ENCODE data around the gene BZW1. TPM values are rescaled to one million over a fixed set of nuclear protein-coding genes. Genes with fewer than 3 reads are reported as not detected.

Gene BZW1
- total RNA-seq, 1 experiment from 2014 or later: 396 TPM

DNA sequence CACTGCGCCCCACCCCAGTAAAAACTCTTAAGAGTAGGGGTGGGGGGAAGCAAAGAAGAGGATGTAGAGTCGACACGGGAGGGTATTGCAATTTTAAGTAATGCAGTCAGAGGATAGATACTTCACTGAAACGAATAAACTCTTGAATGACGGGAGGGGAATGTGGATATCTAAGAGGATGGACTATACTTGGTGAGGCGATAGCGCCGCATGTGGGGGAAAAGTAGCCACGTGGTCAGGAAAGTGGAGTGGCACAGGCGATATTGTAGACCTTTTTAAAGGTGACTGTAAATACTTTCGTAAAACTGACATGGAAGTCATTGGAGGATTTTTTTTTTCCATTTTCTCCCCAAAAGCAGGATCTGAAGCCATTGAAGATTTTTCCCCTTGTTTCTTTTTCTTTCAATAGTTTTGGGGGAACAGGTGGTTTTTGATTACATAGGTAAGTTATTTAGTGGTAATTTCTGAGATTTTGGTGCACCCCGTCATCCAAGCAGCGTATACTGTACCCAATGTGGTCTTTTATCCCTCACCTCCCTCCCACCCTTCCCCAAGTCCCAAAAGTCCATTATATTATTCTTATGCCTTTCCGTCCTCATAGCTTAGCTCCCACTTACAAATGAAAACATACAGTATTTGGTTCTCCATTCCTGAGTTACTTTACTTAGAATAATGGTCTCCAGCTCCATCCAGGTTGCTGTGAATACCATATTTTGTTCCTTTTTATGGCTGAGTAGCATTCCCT is 39.0 kb downstream of the BZW1 start:
- peaks cover 48% of the 10 kb centered on the region for H3K36me3 ChIP-seq (ENCODE audit: insufficient read depth, low read length, poor library complexity, severe bottlenecking)
- intact Hi-C loops (cut with micrococcal nuclease; ENCODE audit: unreplicated experiment): no loop called here
- H3K27me3 ChIP-seq (replicated peaks; ENCODE audit: insufficient read depth, low read depth, low read length, poor library complexity): no peaks in the 10 kb centered on the region
- H3K4me3 ChIP-seq (ENCODE audit: low read depth, low read length, poor library complexity, severe bottlenecking): no peak overlapping the region
- ChIA-PET CTCF (no interaction called here), POLR2A (ENCODE audit: low non-redundant PET) (interaction anchor here (0.6 kb wide), 1 partner anchor 39 kb away, joined by 3 read pairs; no protein-coding TSS in a partner anchor)
- no peak overlapping the region for H3K27ac ChIP-seq (ENCODE audit: low read depth, low read length, poor library complexity, severe bottlenecking)
- no peaks in the 10 kb centered on the region for H3K9me3 ChIP-seq (ENCODE audit: low read depth, low read length, poor library complexity, severe bottlenecking)
- no peak for DNase-seq (ENCODE audit: low spot score)
- no peak for TF ChIP-seq EZH2 (IDR thresholded peaks at IDR 0.05; ENCODE audit: borderline replicate concordance, low read depth, low read length, poor library complexity, severe bottlenecking)
- TF ChIP-seq, protein P1, sequence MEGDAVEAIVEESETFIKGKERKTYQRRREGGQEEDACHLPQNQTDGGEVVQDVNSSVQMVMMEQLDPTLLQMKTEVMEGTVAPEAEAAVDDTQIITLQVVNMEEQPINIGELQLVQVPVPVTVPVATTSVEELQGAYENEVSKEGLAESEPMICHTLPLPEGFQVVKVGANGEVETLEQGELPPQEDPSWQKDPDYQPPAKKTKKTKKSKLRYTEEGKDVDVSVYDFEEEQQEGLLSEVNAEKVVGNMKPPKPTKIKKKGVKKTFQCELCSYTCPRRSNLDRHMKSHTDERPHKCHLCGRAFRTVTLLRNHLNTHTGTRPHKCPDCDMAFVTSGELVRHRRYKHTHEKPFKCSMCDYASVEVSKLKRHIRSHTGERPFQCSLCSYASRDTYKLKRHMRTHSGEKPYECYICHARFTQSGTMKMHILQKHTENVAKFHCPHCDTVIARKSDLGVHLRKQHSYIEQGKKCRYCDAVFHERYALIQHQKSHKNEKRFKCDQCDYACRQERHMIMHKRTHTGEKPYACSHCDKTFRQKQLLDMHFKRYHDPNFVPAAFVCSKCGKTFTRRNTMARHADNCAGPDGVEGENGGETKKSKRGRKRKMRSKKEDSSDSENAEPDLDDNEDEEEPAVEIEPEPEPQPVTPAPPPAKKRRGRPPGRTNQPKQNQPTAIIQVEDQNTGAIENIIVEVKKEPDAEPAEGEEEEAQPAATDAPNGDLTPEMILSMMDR (conservative IDR thresholded peaks at IDR 0.05; ENCODE audit: low read depth, low read length): no peak
- no TSS peak for BruUV-seq (replicated peaks)
- H3K4me1 ChIP-seq (ENCODE audit: insufficient read depth, low read length, poor library complexity, severe bottlenecking): no peaks in the 10 kb centered on the region

DNA sequence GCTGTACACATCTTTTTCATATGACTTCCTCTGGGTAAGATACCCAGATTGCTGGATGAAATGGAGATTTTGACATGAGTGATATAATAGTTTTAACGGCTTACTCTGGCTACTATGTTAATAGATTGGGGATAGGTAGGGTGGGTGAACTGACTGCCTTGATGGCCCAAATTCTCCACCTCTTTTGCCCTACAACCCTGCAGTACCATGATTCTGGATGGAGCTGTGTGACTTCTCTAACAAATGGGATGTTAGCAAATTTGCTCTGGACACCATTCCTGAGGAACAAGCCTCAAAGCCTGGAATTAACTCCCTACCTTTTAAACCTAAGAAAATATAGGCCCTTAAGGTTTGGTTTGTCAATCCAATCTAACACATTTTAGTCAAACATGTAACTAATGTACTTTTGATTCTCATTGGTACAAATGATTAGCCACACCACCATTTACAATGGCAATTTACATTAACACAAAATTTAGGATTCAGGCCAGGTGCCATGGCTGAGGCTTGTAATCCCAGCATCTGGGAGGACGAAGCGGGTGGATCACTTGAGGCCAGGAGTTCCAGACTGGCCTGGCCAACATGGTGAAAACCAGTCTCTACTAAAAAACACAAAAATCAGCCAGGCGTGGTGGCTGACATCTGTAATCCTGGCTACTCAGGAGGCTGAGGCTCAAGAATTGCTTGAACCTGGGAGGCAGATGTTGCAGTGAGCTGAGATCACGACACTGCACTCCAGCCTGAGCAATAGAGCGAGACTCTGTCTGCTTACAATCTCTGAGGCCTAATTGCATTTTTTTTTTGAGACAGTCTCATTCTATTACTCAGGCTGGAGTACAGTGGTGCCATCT is 39.9 kb downstream of the BZW1 start:
- H3K4me3 ChIP-seq (ENCODE audit: low read depth, low read length, poor library complexity, severe bottlenecking): no peak overlapping the region
- DNase-seq (ENCODE audit: low spot score): no peak
- POLR2A ChIA-PET (ENCODE audit: low non-redundant PET): no interaction called here
- no TSS peak for BruUV-seq (replicated peaks)
- intact Hi-C loops (cut with micrococcal nuclease; ENCODE audit: unreplicated experiment): no loop called here
- no peaks in the 10 kb centered on the region for H3K9me3 ChIP-seq (ENCODE audit: low read depth, low read length, poor library complexity, severe bottlenecking)
- peaks cover 57% of the 10 kb centered on the region for H3K36me3 ChIP-seq (ENCODE audit: insufficient read depth, low read length, poor library complexity, severe bottlenecking)
- no peaks in the 10 kb centered on the region for H3K4me1 ChIP-seq (ENCODE audit: insufficient read depth, low read length, poor library complexity, severe bottlenecking)
- TF ChIP-seq EZH2 (IDR thresholded peaks at IDR 0.05; ENCODE audit: borderline replicate concordance, low read depth, low read length, poor library complexity, severe bottlenecking): no peak
- TF ChIP-seq, protein P1 (conservative IDR thresholded peaks at IDR 0.05; ENCODE audit: low read depth, low read length): no peak
- H3K27ac ChIP-seq (ENCODE audit: low read depth, low read length, poor library complexity, severe bottlenecking): no peak overlapping the region
- CTCF ChIA-PET: no interaction called here
- H3K27me3 ChIP-seq (replicated peaks; ENCODE audit: insufficient read depth, low read depth, low read length, poor library complexity): no peaks in the 10 kb centered on the region

DNA sequence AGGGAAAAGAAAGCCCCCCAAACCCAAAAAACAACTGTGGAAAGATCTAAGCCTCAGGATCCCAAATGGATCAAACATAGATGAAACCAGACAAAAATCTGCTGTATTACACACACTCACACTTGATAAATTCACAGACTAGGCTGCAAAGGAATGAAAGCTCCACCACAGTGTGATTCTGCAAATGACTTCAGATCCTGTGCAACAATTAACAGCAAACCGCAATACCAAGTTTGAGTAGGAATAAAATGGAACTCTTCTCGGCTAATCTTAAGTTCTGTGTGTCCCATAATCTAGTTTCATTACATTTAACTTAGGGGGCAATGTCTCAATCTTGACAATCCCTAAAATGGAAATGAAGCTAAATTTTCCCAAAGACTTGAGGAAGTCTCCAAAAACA is 40.9 kb downstream of the BZW1 start:
- TF ChIP-seq, protein P1 (conservative IDR thresholded peaks at IDR 0.05; ENCODE audit: low read depth, low read length): no peak
- no peak for TF ChIP-seq EZH2 (IDR thresholded peaks at IDR 0.05; ENCODE audit: borderline replicate concordance, low read depth, low read length, poor library complexity, severe bottlenecking)
- no TSS peak for BruUV-seq (replicated peaks)
- Histone ChIP-seq H3K9me3 (ENCODE audit: low read depth, low read length, poor library complexity, severe bottlenecking) (no peaks in the 10 kb centered on the region), H3K4me3 (ENCODE audit: low read depth, low read length, poor library complexity, severe bottlenecking) (no peak overlapping the region), H3K36me3 (ENCODE audit: insufficient read depth, low read length, poor library complexity, severe bottlenecking) (peaks cover 67% of the 10 kb centered on the region), H3K27ac (ENCODE audit: low read depth, low read length, poor library complexity, severe bottlenecking) (no peak overlapping the region), H3K4me1 (ENCODE audit: insufficient read depth, low read length, poor library complexity, severe bottlenecking) (no peaks in the 10 kb centered on the region), H3K27me3 (replicated peaks; ENCODE audit: insufficient read depth, low read depth, low read length, poor library complexity) (no peaks in the 10 kb centered on the region)
- POLR2A ChIA-PET (ENCODE audit: low non-redundant PET): no interaction called here
- intact Hi-C loops (cut with micrococcal nuclease; ENCODE audit: unreplicated experiment): no loop called here
- DNase-seq (ENCODE audit: low spot score): no peak
- CTCF ChIA-PET: no interaction called here

Measured in A673 (cell line).